ENCODE data around the gene MAN2C1.

Gene MAN2C1

DNA sequence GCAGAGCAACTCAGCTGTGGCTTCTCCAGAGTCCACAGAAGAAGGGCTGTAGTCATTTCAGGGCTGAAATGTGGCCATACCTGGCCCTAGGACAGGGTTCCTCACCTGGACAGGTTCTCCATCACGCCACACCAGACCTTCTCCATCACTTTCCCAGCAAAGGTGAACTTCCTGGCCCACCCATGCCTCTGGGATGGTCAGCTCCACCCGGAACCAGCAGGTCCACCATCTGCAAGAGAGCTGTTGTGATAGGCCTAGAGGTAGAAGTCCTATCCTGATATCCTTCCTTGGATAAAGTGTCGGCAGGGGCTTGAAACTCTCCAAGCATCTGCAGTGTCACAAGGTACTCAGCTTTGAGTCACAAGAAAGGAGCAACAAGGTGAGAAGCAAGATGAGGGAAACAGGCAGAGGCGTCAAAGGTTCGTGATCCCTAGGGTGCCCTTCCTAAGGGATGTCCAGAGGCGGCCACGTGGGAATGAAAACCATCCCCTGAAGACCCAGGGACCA lies 948 bp downstream of the MAN2C1 start:
- H3K27me3 Mint-ChIP-seq = no peaks in the 10 kb centered on the region
- H3K9me3 Mint-ChIP-seq = no peaks in the 10 kb centered on the region
- no peak for DNase-seq
- H3K36me3 Mint-ChIP-seq = peaks cover 31 to 44% of the 10 kb centered on the region in 2 donors
- H3K27ac Mint-ChIP-seq = peak overlapping the region; percentile 98
- peaks cover 21 to 28% of the 10 kb centered on the region in 2 donors for H3K4me1 Mint-ChIP-seq
- no peak for ATAC-seq (replicated peaks)
- peak overlapping the region; percentile 92 to 94 for H3K4me3 Mint-ChIP-seq

- Mint-ChIP-seq H3K27ac (no peak overlapping the region), H3K36me3 (peaks cover 31 to 44% of the 10 kb centered on the region in 2 donors), H3K9me3 (no peaks in the 10 kb centered on the region), H3K4me1 (peaks cover 21 to 28% of the 10 kb centered on the region in 2 donors), H3K27me3 (no peaks in the 10 kb centered on the region), H3K4me3 (no peak overlapping the region)
- ATAC-seq (replicated peaks) (no peak), DNase-seq (no peak)
These were observed 1.4 kb downstream of the MAN2C1 start for GRCh38 chr15:75367006-75367405.

DNA sequence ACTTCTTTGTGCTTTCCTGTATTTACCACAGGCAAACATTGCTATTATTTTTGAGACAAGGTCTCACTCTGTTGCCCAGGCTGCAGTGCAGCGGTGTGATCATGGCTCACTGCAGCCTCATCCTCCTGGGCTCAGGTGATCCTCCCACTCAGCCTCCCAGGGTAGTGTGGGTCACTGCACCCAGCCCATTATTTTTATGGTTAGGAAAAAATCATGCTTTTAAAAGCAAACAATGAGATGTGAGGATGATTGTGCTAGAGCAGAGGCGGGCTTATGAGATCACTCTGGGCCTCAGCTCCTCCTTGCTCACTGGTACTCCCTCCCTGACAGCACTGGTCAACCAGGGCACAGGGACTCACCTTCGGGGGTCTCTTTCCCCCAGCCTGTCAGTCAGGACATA lies 2.2 kb downstream of the MAN2C1 start:
- Mint-ChIP-seq H3K27me3 (no peaks in the 10 kb centered on the region), H3K4me3 (no peak overlapping the region), H3K4me1 (peaks cover 21 to 28% of the 10 kb centered on the region in 2 donors), H3K9me3 (no peaks in the 10 kb centered on the region), H3K36me3 (peaks cover 32 to 48% of the 10 kb centered on the region in 2 donors), H3K27ac (no peak overlapping the region)
- no peak for DNase-seq
- no peak for ATAC-seq (replicated peaks)

DNA sequence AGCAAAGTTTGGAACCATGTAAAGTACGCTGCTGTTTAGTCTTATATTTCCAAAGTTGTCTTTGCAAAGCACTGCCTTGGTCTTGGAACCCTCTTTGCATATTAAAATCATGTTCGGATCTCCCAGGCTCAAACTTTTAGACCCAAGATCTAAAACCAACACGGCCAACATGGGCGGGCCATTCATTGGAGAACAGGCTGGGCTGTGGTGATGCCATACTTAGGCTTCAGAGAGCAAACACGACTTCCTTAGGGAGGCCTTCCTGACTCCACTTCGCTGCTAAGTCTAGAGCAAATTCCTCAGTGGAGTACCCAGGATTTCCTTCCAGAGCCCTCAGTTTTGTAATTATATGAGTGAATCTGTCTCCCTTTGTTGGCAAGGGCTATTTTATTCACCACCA lies 3.5 kb downstream of the MAN2C1 start:
- H3K4me3 Mint-ChIP-seq = no peak overlapping the region
- H3K36me3 Mint-ChIP-seq = peaks cover 36 to 52% of the 10 kb centered on the region in 2 donors
- H3K9me3 Mint-ChIP-seq = no peaks in the 10 kb centered on the region
- H3K27ac Mint-ChIP-seq = no peak overlapping the region
- ATAC-seq (replicated peaks) = no peak
- no peaks in the 10 kb centered on the region for H3K27me3 Mint-ChIP-seq
- no peak for DNase-seq
- H3K4me1 Mint-ChIP-seq = peaks cover 19 to 25% of the 10 kb centered on the region in 2 donors

DNA sequence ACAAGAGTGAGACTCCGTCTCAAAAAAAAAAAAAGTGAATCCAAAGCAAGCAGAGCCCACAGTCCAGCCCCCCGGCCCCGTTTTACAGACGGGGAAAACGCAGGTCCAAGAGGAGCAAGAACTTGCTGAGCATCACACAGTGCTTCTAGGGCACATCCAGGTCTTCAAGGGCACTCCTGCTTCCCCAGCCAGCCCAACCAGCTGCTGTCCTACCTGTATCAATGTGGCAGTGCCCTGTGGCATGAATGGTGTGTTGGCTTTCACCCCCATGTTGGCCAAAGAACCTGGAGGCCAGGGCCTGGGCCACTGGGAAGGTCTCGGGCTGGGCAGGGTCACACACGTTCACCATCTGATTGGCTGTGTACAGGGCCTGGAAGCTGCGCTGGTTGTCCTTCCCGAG lies 4.6 kb downstream of the MAN2C1 start:
- Mint-ChIP-seq H3K4me3 (no peak overlapping the region), H3K9me3 (no peaks in the 10 kb centered on the region), H3K36me3 (peaks cover 41 to 54% of the 10 kb centered on the region in 2 donors), H3K27me3 (no peaks in the 10 kb centered on the region), H3K27ac (peak overlapping the region; percentile 54), H3K4me1 (peaks cover 9 to 14% of the 10 kb centered on the region in 2 donors)
- ATAC-seq (replicated peaks) = no peak
- no peak for DNase-seq

DNA sequence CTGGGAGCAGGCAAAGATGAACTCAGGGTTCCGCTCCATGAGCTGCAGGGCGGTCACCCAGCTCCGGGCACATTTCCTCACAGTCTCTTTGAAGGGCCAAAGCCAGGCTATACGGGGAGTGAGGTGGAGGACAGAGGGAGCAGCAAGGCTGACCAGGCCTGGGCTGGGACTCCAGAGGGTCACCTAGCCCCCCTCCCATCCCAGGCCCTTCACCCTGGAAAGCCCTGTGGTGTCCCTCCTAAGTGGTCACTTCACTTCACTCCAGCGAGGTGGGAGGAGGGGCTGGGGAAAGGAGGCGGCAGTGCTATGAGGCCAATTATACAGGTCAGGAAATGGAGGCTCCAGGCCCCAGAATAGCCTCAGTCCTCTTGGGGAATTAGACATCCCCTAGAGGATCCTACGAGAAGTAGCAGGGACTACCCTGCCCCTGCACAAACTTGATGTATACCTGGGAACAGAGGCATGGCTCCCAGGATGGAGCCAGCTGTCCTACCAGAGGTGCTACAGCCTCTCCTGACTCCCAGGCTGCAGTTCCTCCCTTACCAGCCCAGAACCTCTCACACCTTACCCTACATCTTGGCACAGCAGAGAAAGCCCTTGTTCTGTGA lies 5.7 kb downstream of the MAN2C1 start:
- Mint-ChIP-seq H3K36me3 (peaks cover 46 to 58% of the 10 kb centered on the region in 2 donors), H3K4me1 (peaks cover 8 to 11% of the 10 kb centered on the region in 2 donors), H3K27me3 (no peaks in the 10 kb centered on the region), H3K27ac (no peak overlapping the region), H3K4me3 (no peak overlapping the region), H3K9me3 (no peaks in the 10 kb centered on the region)
- DNase-seq = no peak
- ATAC-seq (replicated peaks) = no peak

GRCh38 chr15:75361989-75362641 lies 6.3 kb downstream of the MAN2C1 start:
- Mint-ChIP-seq H3K4me1 (peaks cover 3 to 4% of the 10 kb centered on the region in 2 donors), H3K36me3 (peaks cover 49 to 58% of the 10 kb centered on the region in 2 donors), H3K9me3 (no peaks in the 10 kb centered on the region), H3K4me3 (no peak overlapping the region), H3K27me3 (no peaks in the 10 kb centered on the region), H3K27ac (no peak overlapping the region)
- DNase-seq (no peak), ATAC-seq (replicated peaks) (no peak)

DNA sequence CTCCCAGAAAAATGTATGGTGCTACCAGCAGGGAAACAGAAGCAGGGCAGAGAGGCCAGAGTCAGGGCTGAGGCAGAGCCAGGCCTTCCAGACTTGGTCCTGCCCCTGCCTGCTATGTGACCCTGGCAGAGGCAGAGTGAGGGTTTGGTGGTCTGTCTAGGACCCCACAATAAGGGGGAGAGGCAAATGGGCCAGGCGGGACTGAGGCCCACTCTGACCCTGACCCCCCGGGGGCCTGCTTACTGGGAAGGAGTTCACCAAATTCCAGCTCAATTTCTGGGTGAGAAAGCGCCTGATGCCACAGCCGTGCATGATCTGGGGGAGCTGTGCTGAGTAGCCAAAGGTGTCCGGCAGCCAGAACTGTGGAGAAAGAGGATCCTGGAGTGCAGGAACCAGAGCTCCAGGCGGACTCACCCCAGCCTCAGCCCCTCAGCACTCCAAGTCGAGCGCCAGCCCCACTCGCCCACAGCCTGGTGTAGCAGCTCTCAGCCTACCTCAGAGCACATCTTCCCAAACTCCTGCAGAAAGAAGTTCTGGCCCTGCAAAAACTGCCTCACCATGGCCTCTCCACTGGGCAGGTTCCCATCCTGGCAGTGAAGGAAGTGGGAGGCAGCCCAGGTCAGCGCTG lies 6.9 kb downstream of the MAN2C1 start:
- no peak for DNase-seq
- no peak for ATAC-seq (replicated peaks)
- H3K36me3 Mint-ChIP-seq = peaks cover 49 to 58% of the 10 kb centered on the region in 2 donors
- H3K4me3 Mint-ChIP-seq = no peak overlapping the region
- H3K9me3 Mint-ChIP-seq = no peaks in the 10 kb centered on the region
- H3K27me3 Mint-ChIP-seq = no peaks in the 10 kb centered on the region
- H3K27ac Mint-ChIP-seq = no peak overlapping the region
- no peaks in the 10 kb centered on the region for H3K4me1 Mint-ChIP-seq

DNA sequence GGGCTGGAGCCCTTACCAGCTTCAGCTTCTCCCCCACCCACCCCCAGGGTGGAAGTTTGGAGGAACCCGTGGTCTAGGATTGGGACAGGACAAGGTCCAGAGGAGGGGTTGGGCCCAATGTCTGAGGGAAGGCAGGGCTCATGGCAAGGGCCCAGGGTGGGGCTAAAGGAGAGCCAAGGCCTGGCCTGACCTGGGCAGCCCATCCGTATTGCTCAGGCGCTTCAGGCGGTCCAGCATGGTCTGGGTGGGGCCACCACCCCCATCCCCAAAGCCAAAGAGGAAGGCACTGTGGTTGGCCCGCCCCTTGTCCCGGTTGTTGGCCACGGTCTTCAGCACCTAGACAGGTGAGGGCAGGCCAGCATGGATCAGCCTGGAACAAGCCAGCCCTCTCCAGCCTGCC lies 7.6 kb downstream of the MAN2C1 start:
- no peaks in the 10 kb centered on the region for H3K9me3 Mint-ChIP-seq
- no peak overlapping the region for H3K27ac Mint-ChIP-seq
- no peak overlapping the region for H3K4me3 Mint-ChIP-seq
- no peak for ATAC-seq (replicated peaks)
- no peaks in the 10 kb centered on the region for H3K4me1 Mint-ChIP-seq
- H3K36me3 Mint-ChIP-seq = peaks cover 55 to 65% of the 10 kb centered on the region in 2 donors
- no peak for DNase-seq
- no peaks in the 10 kb centered on the region for H3K27me3 Mint-ChIP-seq

DNA sequence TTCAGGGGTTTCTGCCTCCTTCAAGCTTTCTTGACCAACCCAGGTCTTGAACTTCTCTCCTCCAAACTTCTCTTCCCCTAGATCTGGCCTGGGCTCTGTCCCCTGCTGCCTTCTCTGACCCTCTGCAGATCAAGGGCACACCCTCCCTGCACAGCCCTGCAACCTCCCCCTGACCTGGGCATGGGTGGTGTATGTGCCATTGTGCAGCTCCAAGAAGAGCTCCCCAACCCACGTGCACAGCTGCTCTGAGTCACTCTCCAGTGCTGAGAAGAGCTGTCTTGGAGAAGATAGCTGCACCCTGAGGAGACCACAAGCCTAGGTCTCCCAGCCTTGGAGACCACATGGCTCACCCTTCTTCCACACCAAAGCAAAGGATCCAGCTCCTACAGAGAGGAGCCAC lies 8.0 kb downstream of the MAN2C1 start:
- ATAC-seq (replicated peaks) = no peak
- no peaks in the 10 kb centered on the region for H3K4me1 Mint-ChIP-seq
- no peak overlapping the region for H3K4me3 Mint-ChIP-seq
- no peaks in the 10 kb centered on the region for H3K9me3 Mint-ChIP-seq
- H3K27ac Mint-ChIP-seq = no peak overlapping the region
- DNase-seq = no peak
- H3K27me3 Mint-ChIP-seq = no peaks in the 10 kb centered on the region
- H3K36me3 Mint-ChIP-seq = peaks cover 59 to 68% of the 10 kb centered on the region in 2 donors

DNA sequence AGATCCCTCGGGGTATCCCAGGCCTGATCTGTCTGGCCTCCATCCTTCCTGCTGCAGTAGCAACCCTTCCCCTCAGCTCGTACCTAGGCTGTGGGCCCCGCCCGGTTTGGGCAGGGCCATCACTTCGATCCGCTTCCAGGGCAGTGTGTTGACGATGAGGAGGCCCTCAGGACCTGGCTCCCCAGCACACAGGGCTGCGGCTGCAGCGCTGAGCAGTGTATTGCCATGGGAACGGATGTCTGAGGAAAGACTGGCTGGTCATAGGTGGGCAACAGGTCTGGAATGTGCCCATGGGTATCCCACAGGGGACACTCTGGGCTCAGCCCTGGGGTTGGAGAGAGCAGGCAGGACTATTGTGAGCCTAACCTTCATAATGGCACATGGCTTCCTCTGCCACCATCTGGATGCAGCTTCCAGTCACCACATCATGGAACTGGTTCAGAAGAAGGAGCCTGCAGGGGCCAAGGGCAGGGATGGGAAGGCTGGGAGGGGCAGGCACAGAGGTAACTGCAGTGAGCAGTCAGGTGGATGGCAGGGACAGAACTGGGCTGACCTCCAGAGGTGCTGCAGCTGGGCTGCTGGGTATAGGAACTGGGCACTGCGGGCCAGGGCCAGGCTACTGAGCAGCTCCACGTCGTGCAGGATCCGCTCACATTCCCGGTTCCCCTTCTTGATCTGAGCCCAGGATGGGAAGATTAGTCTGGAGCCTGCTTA lies 8.7 kb downstream of the MAN2C1 start:
- H3K27ac Mint-ChIP-seq = no peak overlapping the region

GRCh38 chr15:75358771-75359536 lies 9.5 kb downstream of the MAN2C1 start:
- H3K27ac Mint-ChIP-seq = no peak overlapping the region
- DNase-seq (no peak), ATAC-seq (replicated peaks) (no peak)
- H3K27me3 Mint-ChIP-seq = no peaks in the 10 kb centered on the region
- no peaks in the 10 kb centered on the region for H3K9me3 Mint-ChIP-seq
- H3K36me3 Mint-ChIP-seq = peaks cover 54 to 63% of the 10 kb centered on the region in 2 donors
- H3K4me3 Mint-ChIP-seq = no peak overlapping the region
- H3K4me1 Mint-ChIP-seq = no peaks in the 10 kb centered on the region

More for the DNA sequence above, 8.7 kb downstream of the MAN2C1 start:
- ATAC-seq (replicated peaks) = no peak
- Mint-ChIP-seq H3K4me1 (no peaks in the 10 kb centered on the region), H3K4me3 (no peak overlapping the region), H3K36me3 (peaks cover 60 to 68% of the 10 kb centered on the region in 2 donors), H3K9me3 (no peaks in the 10 kb centered on the region), H3K27me3 (no peaks in the 10 kb centered on the region)
- DNase-seq = no peak

GRCh38 chr15:75357976-75358673 lies 10.3 kb downstream of the MAN2C1 start:
- Mint-ChIP-seq H3K27ac (no peak overlapping the region), H3K4me3 (no peak overlapping the region), H3K9me3 (no peaks in the 10 kb centered on the region), H3K4me1 (no peaks in the 10 kb centered on the region), H3K27me3 (no peaks in the 10 kb centered on the region), H3K36me3 (peaks cover 48 to 63% of the 10 kb centered on the region in 2 donors)
- ATAC-seq (replicated peaks) (no peak), DNase-seq (no peak)

All from stimulated activated naive B cell treated with anti-CD40 and anti-IgM and Interleukin-4, amounts not matched to agents 10 μg/mL and 1 μg/mL and 100 μg/mL, for 72 hours (primary cell).